Measurements from ENCODE around the gene PCDHGB7.
"Not testable (repeated sequence)": the region's sequence is repeated elsewhere in the genome, so short reads cannot be mapped to it uniquely, and the experiment has no call there.

PCDHGB7 gene

DNA sequence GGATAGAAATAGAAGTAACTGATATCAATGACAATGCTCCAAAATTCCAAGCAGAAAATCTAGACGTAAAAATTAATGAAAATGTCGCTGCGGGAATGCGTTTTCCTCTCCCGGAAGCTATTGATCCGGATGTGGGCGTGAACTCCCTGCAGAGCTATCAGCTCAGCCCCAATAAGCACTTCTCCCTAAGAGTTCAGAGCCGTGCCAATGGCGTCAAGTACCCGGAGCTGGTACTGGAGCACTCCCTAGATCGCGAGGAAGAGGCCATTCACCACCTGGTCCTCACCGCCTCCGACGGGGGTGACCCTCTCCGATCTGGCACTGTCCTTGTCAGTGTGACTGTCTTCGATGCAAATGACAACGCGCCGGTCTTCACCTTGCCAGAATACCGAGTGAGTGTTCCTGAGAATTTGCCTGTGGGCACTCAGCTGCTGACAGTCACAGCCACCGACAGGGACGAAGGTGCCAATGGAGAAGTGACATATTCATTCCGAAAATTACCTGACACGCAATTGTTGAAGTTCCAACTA is 3.9 kb upstream of the PCDHGB7 start:
- no peak for TF ChIP-seq CTCF (IDR thresholded peaks at IDR 0.05; ENCODE audit: low read depth, low read length)
- H3K4me3 ChIP-seq (ENCODE audit: low read depth, low read length), result peak overlapping the region; percentile 68

DNA sequence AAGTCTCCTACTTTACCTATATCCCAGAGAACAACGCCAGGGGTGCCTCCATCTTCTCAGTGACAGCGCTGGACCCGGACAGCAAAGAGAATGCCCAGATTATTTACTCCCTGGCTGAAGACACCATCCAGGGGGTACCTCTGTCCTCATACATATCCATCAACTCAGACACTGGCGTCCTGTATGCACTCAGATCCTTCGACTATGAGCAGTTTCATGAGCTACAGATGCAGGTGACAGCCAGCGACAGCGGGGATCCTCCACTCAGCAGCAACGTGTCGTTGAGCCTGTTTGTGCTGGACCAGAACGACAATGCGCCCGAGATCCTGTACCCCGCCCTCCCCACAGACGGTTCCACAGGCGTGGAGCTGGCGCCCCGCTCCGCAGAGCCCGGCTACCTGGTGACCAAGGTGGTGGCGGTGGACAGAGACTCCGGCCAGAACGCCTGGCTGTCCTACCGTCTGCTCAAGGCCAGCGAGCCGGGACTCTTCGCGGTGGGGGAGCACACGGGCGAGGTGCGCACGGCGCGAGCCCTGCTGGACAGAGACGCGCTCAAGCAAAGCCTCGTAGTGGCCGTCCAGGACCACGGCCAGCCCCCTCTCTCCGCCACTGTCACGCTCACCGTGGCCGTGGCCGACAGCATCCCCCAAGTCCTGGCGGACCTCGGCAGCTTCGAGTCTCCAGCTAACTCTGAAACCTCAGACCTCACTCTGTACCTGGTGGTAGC is 2.8 kb upstream of the PCDHGB7 start:
- not testable (repeated sequence) for H3K4me3 ChIP-seq (ENCODE audit: low read depth, low read length)

DNA sequence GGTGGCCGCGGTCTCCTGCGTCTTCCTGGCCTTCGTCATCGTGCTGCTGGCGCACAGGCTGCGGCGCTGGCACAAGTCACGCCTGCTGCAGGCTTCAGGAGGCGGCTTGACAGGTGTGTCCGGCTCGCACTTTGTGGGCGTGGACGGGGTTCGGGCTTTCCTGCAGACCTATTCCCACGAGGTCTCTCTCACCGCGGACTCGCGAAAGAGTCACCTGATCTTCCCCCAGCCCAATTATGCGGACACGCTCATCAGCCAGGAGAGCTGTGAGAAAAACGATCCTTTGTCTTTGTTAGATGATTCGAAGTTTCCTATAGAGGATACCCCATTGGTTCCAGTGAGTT is 2.2 kb upstream of the PCDHGB7 start:
- H3K4me3 ChIP-seq (ENCODE audit: low read depth, low read length), result not testable (repeated sequence)

GRCh38 chr5:141419074-141419880 is 1.8 kb downstream of the PCDHGB7 start:
- TF ChIP-seq CTCF (IDR thresholded peaks at IDR 0.05; ENCODE audit: low read depth, low read length), result no peak
- H3K4me3 ChIP-seq (ENCODE audit: low read depth, low read length), result no peak overlapping the region

- H3K4me3 ChIP-seq (ENCODE audit: low read depth, low read length), result peak within 1 kb of the TSS; percentile 36
- TF ChIP-seq CTCF (IDR thresholded peaks at IDR 0.05; ENCODE audit: low read depth, low read length), result peak; percentile 60
Observed at GRCh38 chr5:141420855-141421488, 3.5 kb downstream of the PCDHGB7 start, which contains the start of gene PCDHGA11. Gene PCDHGA11, plus strand, starts transcription at chr5:141421051. Its CDS starts 177 bp downstream, at chr5:141421228.

DNA sequence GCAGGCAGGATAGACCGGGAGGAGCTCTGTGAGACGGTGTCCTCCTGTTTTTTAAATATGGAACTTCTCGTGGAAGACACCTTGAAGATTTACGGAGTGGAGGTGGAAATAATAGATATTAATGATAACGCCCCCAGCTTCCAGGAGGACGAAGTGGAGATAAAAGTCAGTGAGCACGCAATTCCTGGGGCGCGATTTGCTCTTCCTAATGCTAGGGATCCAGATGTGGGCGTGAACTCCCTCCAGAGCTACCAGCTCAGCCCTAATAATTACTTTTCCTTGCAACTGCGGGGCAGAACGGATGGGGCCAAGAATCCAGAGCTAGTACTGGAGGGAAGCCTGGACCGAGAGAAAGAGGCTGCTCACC is 4.0 kb downstream of the PCDHGB7 start:
- TF ChIP-seq CTCF (IDR thresholded peaks at IDR 0.05; ENCODE audit: low read depth, low read length), result no peak
- H3K4me3 ChIP-seq (ENCODE audit: low read depth, low read length), result peak overlapping the region; percentile 36

GRCh38 chr5:141422742-141423291 is 5.3 kb downstream of the PCDHGB7 start:
- H3K4me3 ChIP-seq (ENCODE audit: low read depth, low read length), result no peak overlapping the region
- TF ChIP-seq CTCF (IDR thresholded peaks at IDR 0.05; ENCODE audit: low read depth, low read length), result no peak

Data from WI38 (cell line).